Hindlimb muscle (tissue), 1 donor: ENCODE measurements around the gene BRD8. TPM values are rescaled to one million over a fixed set of nuclear protein-coding genes. Genes with fewer than 3 reads are reported as not detected.
"Not testable (repeated sequence)": the region's sequence is repeated elsewhere in the genome, so short reads cannot be mapped to it uniquely, and the experiment has no call there.

Experiments
- DNase-seq: peaks from one replicate; pipeline ENCODE4 v3.0.0-alpha.2; 2013
- polyA plus RNA-seq: library from polyadenylated mRNA; unstranded; fragments of 120-200 nt; gene quantifications from one replicate; pipeline ENCODE4 v1.2.1, GENCODE V29; 2013; ENCODE audit not compliant: insufficient read length

BRD8 gene, protein sequence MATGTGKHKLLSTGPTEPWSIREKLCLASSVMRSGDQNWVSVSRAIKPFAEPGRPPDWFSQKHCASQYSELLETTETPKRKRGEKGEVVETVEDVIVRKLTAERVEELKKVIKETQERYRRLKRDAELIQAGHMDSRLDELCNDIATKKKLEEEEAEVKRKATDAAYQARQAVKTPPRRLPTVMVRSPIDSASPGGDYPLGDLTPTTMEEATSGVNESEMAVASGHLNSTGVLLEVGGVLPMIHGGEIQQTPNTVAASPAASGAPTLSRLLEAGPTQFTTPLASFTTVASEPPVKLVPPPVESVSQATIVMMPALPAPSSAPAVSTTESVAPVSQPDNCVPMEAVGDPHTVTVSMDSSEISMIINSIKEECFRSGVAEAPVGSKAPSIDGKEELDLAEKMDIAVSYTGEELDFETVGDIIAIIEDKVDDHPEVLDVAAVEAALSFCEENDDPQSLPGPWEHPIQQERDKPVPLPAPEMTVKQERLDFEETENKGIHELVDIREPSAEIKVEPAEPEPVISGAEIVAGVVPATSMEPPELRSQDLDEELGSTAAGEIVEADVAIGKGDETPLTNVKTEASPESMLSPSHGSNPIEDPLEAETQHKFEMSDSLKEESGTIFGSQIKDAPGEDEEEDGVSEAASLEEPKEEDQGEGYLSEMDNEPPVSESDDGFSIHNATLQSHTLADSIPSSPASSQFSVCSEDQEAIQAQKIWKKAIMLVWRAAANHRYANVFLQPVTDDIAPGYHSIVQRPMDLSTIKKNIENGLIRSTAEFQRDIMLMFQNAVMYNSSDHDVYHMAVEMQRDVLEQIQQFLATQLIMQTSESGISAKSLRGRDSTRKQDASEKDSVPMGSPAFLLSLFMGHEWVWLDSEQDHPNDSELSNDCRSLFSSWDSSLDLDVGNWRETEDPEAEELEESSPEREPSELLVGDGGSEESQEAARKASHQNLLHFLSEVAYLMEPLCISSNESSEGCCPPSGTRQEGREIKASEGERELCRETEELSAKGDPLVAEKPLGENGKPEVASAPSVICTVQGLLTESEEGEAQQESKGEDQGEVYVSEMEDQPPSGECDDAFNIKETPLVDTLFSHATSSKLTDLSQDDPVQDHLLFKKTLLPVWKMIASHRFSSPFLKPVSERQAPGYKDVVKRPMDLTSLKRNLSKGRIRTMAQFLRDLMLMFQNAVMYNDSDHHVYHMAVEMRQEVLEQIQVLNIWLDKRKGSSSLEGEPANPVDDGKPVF
- 54.7 TPM for polyA plus RNA-seq

DNA sequence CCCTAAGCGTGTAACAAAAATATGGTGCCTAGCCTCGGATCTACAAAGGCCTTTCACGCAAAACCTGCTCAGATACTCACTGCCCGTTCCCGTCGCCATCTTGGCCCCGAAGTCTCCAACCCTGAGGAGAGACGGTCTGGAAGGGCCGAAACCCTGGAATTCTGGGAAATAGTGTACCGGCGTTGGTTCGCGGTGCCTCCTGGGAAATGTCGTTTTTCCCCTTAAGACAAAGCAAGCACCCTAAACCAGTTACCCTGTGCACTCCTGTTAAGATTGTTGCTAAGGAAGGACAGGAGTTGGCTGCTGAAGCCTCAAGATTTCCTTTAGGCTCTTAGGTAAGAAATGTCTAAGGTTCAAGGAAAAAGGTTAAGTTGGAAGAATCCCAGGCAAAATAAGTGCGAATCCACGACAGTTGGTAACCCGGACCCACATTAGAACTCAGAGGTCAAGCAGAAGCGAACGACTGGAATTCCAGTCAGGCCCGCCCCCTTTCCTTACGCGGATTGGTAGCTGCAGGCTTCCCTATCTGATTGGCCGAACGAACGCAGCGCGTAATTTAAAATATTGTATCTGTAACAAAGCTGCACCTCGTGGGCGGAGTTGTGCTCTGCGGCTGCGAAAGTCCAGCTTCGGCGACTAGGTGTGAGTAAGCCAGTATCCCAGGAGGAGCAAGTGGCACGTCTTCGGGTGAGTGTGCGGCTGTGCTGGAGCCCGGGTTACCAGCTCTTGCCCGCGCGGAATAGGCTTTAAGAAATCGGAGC, at the start of gene BRD8, which contains the start of gene KIF20A:
TSS of gene BRD8 (minus strand) at position 115 of the 761 bp plus-strand sequence. CDS start at position 99, 16 bp downstream.
TSS of gene KIF20A (plus strand) at position 597 of the 761 bp plus-strand sequence. CDS start 569 bp downstream, outside the sequence.
- DNase-seq, result peak; percentile 96

DNA sequence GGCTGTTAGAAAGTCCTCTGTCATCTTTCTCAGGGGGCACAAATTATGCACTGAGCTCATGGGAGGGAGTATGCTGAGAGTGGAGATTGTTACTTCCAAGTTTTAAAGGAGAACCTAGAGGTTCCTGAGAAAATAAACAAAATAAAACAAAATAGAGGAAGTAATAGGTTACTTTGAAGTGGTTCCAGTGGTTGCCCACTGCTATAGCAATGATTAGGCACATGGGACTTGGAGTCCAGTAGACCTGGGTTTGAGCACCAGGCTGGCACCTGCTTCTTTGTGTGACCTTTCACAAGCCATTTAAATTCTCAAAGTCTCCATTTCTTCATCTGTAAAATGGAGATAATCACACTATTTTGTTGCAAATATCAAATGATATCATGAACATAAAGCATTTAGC, 48.5 kb upstream of the BRD8 start:
- no peak for DNase-seq

DNA sequence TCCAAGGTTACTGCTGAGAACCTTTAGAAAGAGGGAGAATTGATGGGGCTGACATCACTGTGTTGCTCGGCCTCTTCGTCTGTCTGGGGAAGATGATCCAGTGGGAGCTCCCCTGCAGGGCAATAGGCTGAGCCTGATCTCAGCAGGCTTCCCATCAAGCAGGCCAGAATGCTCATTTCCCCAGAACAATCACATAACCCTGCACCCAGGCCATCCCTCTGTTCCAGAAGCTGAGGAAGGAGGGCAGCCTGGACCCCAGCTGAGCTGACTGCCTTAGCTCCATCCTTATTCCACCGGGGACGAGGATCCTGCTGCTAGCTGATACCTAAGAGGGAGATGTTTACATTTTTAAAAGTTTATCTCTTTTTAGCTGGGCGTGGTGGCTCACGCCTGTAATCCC, 46.3 kb upstream of the BRD8 start:
- no peak for DNase-seq

DNA sequence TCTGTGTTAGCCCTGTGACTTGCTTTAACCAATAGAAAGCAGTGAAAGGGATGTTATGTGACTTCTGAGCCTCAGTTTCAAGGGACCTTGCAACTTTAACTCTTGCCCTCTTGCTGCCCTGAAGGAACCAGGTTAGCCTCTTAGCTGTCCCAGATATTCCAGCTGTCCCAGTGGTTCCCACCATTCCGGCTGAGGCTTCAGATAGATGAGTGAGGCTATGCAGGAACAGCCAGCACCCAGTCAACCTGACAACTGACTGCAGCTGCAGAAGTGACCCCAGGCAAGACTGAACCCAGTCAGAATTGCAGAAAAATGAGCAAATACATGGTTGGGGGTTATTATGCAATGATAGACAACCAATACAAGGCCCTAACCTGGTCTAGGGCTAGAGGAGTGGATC, 45.1 kb upstream of the BRD8 start:
- no peak for DNase-seq

DNA sequence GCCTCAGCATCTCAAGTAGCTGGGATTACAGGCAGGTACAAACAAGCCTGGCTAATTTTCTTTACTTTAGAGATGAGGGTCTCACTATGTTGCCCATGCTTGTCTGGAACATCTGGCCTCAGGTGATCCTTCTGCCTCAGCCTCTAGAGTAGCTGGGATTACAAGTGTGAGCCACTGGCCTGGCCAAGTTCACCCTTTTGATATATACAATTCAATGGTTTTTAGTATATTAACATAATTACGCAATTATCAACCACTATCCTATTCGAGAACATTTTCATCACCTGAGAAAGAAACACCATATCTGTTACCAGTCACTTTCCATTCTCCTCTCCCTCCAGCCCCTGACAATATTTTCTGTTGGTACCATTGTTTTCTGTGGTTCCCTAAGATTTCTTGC, 38.4 kb upstream of the BRD8 start:
- DNase-seq, result no peak

DNA sequence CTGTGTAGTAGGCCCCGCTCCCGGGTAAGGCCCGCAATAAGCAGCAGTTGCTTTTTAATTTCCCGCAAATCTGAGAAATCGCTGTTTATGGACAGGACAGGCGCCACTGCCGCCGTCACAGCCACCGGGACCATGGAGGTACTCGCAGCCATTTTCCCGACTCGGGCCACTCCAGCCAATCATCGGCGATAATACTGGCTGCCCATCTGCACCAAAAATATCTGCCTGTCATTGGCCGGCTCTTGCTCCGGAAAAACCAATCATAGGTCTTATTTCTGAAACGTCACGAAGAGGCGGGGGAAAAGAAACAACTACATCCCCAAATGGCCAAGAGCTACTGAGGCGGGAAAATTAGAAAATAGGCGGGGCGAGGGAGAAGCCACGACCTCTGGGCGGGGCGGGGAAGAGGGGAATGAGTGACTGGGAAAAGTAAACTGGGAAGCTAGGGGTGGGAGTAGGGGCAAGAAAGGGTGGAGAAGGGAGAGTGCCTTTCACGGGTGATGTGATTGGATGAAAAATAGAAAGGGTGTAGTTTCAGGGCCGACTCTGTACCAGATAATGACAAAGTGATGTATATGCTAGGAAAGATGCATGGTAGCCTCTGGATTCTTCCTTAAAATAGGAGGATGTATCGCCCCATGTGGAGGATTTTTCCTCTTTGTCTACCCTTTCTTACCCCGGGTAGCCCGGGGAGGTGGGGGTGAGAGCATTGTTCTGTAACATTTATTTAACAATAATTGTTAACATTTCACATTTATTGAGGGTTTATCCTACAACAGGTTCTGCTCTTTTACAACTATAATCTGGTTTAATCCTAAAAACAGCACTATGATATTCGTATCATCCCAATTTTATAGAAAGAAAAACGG, 35.0 kb upstream of the BRD8 start, which contains the start of gene CDC23:
TSS of gene CDC23 (minus strand) at position 163 of the 869 bp plus-strand sequence. CDS start at position 152, 11 bp downstream.
- DNase-seq, result peak; percentile 97

DNA sequence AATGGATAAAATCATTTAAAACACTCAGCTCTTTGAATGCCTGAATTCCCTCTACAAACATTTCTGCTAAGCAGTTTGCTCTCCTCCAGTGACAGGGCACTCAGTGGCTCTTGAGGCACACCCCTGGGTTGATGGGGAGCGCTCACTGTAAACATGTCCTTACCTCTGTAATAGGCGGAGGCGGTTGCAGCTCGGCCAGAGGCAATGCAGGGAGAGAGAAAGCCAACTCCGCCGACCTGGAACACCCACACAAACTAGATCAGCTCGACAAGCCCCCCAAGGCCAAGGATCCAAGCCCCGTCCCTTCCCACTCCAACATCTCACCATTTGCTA, 34.4 kb upstream of the BRD8 start:
- DNase-seq, result no peak

DNA sequence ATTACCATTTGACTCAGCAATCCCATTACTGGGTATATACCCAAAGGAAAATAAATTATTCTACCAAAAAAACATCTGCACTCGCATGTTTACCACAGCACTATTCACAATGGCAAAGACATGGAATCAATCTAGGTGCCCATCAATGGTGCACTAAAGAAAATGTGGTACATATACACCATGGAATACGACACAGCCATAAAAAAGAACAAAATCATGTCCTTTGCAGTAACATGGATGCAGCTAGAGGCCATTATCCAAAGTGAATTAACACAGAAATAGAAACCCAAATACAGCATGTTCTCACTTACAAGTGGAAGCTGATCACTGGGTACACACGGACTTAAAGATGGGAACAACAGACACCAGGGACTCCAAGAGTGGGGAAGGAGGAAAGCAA, 32.6 kb upstream of the BRD8 start:
- no peak for DNase-seq

DNA sequence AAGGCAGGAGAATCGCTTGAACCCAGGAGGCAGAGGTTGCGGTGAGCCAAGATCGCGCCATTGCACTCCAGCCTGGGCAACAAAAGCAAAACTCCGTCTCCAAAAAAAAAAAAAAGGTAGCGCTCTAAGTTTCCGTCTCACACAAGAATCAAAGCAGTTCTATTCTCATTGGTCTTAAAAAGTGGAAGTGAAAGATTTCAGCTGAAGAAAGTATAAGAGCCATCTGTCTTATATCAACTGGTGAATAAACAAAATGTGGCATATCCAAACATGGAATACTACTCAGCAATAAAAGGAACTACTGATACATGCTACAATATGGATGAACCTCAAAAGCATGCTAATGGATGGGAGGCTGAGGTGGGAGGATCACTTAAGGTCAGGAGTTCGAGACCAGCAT, 15.4 kb upstream of the BRD8 start:
- DNase-seq, result not testable (repeated sequence)

DNA sequence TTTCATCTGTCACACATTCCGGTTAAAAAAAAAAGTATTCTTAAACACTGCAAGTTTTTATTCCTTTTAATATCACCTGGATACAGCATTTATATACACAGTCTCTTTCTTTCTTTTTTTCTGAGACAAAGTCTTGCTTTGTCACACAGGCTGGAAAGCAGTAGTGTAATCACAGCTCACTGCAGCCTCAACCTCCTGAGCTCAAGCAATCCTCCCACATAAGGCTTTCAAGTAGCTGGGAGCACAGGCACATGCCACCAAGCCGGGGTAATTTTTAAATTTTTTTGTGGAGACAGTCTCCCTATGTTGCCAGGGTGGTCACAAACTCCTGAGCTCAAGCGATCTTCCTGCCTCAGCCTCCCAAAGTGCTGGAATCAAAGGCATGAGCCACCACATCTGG, 14.4 kb upstream of the BRD8 start:
- DNase-seq, result no peak

DNA sequence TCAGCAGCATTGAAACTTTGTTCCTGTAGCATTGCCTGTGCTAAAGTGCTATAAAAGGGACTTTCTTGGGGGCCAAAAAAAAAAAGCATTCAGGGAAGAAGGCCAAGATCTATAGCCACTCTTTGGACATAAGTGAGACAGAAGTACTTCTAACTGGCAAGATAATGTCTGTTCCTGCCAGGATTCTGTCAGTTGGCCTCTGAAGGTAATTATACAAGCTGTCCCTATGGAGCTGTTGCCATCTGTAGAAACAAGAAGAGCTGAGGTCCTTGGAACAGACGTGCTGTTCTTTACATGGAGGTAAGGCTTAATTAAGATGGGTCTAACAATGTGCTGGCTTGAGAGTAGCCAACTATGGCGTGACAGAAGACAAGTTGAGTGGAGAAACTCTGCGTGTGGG, 10.2 kb upstream of the BRD8 start:
- DNase-seq, result no peak

DNA sequence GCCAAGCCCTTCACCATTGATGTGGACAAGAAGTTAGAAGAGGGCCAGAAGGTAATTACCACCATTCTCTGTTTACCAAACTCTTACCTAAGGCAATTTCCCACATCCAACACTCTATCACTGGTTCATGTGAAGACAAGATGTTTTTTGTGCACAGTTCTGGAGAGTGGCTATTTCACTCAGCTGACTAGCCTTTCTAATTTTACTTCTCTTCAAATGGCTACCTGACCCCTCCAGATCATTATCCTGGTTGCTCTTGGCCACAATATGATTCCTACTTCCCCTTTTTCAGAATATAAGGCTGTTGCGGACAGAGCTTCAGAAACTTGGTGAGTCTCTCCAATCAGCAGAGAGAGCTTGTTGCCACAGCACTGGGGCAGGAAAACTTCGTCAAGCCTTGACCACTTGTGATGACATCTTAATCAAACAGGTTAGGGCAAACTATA, 7.6 kb upstream of the BRD8 start:
- DNase-seq, result no peak

DNA sequence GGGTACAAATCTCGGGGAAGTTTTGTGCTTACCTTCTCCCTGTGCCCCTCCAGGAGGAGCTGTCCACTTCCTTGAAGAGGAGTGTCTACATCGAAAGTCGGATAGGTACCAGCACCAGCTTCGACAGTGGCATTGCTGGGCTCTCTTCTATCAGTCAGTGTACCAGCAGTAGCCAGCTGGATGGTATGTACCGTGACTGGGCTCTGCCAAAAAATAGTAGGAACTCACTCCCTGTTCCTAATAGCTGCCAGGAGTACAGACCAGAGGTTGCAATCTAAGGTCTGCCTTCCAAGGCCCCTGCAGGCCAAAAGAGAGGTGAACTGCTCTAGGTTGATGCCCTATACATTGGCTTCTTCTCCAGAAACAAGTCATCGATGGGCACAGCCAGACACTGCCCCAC, 4.4 kb upstream of the BRD8 start:
- no peak for DNase-seq

DNA sequence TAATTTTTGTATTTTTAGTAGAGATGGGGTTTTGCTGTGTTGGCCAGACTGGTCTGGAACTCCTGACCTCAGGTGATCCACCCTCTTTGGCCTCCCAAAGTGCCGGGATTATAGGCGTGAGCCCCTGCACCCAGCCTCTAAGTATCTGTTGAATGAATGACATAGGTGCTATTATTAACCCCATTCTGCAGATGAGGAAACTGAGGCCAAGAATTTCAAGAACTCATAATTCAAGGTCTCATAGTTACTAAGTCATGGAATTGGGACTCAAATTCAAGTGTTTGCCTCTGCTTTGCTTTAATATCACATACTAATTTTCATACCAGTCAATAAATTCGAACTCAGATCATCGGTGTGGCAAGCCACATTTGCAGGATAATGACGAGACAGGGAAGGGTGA, 2.4 kb upstream of the BRD8 start:
- DNase-seq, result no peak

DNA sequence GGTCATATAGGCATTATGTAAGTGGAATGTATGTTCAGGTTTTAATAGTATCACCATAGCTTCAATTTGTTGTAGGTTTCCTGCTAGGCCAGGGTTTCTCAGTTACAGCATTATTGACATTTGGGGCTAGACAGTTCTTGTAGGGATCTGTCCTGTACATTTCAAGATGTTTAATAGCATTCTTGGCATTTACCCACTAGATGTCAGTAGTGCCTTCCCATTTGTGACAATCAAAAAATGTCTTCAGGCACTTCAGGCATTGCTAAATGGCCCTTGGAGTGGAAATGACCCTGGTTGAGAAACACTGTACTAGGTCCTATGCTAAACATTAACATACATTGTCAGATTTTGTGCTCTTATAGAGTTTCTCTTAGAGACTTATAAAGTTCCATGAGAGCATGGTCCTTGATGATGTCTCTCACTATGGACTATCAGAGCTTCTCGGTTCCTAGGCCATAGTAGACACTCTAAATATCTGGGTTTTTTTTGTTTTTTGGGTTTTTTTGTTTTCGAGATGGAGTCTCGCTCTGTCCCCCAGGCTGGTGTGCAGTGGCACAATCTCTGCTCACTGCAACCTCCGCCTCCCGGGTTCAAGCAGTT, 1.9 kb upstream of the BRD8 start:
- peak; percentile 10 for DNase-seq

DNA sequence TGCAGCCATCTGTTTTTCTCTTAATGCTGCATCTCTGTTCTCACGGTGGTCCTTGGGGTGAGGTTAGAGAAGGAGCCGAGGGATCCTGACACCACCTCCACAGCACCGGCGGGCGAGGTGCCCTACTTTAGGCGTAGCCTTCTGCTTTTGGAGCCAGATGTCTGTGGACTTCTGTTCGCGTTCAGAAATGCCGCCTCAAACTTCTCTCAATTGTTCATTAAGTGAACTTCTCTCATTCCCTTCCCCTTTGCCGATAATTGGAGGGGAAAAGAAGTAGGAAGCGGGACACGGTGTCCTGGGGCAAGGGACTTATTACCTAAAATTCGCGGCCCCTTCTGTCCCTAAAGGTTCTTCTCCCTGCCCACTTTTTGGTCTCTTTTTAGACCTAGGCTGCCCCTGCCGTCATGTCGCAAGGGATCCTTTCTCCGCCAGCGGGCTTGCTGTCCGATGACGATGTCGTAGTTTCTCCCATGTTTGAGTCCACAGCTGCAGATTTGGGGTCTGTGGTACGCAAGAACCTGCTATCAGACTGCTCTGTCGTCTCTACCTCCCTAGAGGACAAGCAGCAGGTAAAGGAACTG, 937 bp upstream of the BRD8 start:
- DNase-seq, result no peak

DNA sequence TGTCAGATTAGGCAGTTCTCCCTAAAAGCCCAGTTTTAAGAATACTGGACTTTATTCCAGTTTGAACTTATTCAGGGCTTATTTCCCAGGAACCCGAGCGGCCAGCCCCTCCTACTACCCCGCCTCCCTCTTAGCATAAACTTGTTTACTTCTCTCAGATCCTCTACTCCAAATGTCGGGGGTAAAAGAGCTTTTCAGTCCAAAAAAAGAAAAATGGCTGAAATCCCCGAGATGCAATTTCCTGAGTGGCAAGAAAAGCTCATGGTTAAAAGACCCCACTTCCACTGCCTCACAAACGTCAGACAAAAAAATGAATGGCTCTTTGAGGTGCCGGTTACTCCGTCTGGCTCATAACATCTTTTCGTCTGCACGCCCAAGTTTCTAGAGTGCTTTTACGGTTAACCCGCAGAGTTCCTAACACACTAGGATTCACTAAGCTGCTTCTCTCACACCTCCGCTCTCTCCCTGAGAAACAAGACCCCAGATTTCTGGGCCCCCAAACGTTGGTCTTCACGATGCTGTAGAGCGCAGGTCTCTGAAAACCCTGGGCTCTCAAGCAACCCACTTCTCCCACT, 402 bp downstream of the BRD8 start:
- peak; percentile 15 for DNase-seq

DNA sequence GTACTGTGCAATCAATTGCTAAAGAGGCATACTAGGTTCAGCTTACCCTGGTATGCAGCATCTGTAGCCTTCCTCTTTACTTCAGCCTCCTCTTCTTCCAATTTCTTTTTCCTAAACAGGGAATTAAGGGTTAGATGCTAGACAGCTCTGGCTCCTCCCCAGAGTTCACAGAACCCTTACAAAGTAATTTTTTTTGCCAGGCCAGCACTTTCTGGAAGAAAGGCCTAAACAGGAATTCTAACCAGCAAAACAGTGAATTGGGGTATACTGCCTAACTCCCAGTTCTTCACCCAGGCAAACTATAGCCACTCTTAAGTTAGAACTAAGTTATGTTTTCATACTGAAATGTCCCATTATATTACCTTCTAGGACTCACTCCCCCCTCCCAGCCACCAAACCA, 8.1 kb downstream of the BRD8 start:
- DNase-seq, result no peak

DNA sequence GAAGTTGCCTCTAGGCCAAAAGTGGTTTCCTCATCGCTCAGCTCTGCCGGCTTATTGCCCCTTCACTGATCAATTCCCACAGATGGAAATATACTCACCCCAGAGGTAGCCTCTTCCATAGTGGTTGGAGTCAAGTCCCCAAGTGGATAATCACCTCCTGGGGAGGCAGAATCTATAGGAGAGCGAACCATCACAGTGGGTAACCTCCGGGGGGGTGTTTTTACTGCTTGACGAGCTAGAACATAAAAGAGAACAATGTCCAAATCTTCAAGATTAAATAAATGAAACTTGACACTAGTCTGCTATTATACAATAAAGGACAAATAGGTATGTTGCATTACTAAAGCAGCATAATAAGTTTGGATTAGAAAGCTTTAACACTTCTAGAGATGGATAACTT, 9.3 kb downstream of the BRD8 start:
- DNase-seq, result no peak

DNA sequence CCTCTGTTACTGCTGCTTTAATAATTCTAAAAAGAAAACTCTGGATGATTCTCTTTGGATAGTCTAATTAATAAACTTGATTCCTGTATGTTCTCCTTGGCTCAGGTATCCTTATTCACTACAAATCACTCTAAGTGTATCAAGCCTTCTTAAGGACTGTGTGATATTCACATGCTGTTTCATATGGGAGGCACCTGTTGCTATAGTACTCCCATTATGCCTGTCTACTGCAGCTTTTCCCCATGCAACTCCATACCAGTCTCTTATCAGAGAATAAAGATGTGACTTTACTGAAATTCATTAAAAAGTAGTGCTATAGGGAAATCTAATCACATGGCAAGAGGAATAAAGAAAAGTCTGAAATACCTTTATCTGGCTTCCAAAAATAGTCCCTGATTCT, 14.7 kb downstream of the BRD8 start:
- no peak for DNase-seq
